Breast epithelium (tissue), 3 donors: ENCODE results near the gene GYS2.

Source experiments
- POLR2AphosphoS5 ChIP-seq, 3 donors: sonication (generic); formaldehyde crosslinking; IDR thresholded peaks; one replicate each; pipeline ENCODE4 v1.6.1; 2017; ENCODE audit warnings: antibody characterized with exemption in 3 of 3
- TF ChIP-seq, protein P1 (sequence below), 3 donors: fragments of 450-650 bp; IDR thresholded peaks; one replicate each; pipeline ENCODE4 v1.5.1; 2016 to 2017; ENCODE audit warnings: antibody characterized with exemption in 3 of 3, mild to moderate bottlenecking in 3 of 3, moderate library complexity in 3 of 3

DNA sequence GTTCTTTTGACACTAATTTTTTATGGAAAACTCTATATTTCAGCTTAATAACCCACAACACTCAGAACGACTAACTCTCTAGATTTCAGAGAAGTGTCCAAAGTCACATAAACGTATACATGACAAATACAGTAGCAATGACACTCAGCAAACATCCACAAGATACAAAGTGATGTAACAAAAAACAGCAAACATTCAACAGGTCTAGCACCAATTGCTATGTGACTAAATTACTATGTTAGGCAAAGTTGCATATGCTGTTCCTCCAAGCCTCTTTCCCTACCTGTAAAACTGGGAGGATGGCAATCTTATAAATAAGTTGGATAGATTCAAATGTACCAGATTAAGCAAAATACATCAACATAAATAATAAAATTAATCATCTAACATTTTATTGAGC lies 104.9 kb downstream of the GYS2 start:
- TF ChIP-seq, protein P1, sequence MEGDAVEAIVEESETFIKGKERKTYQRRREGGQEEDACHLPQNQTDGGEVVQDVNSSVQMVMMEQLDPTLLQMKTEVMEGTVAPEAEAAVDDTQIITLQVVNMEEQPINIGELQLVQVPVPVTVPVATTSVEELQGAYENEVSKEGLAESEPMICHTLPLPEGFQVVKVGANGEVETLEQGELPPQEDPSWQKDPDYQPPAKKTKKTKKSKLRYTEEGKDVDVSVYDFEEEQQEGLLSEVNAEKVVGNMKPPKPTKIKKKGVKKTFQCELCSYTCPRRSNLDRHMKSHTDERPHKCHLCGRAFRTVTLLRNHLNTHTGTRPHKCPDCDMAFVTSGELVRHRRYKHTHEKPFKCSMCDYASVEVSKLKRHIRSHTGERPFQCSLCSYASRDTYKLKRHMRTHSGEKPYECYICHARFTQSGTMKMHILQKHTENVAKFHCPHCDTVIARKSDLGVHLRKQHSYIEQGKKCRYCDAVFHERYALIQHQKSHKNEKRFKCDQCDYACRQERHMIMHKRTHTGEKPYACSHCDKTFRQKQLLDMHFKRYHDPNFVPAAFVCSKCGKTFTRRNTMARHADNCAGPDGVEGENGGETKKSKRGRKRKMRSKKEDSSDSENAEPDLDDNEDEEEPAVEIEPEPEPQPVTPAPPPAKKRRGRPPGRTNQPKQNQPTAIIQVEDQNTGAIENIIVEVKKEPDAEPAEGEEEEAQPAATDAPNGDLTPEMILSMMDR (IDR thresholded peaks at IDR 0.05), result no peak
- TF ChIP-seq POLR2AphosphoS5 (IDR thresholded peaks at IDR 0.05), result no peak
